ENCODE measurements around the gene SLC37A1.

SLC37A1 gene

GRCh38 chr21:42509244-42509643 lies 4.4 kb upstream of the SLC37A1 start:
- DNase-seq, result no peak

- no peak for DNase-seq
Observed at GRCh38 chr21:42512346-42513034, 1.2 kb upstream of the SLC37A1 start.

GRCh38 chr21:42513985-42514882 lies 582 bp downstream of the SLC37A1 start:
- no peak for DNase-seq

GRCh38 chr21:42514883-42515228 lies 1.2 kb downstream of the SLC37A1 start:
- no peak for DNase-seq

- DNase-seq, result no peak
Observed at GRCh38 chr21:42515708-42516502, 2.3 kb downstream of the SLC37A1 start.

GRCh38 chr21:42518215-42518614 lies 4.6 kb downstream of the SLC37A1 start:
- no peak for DNase-seq

- no peak for DNase-seq
Observed at GRCh38 chr21:42518626-42519025, 5.0 kb downstream of the SLC37A1 start.

- DNase-seq, result no peak
Observed at GRCh38 chr21:42520628-42521253, 7.1 kb downstream of the SLC37A1 start.

GRCh38 chr21:42521384-42521783 lies 7.7 kb downstream of the SLC37A1 start:
- DNase-seq, result no peak

GRCh38 chr21:42521805-42522204 lies 8.2 kb downstream of the SLC37A1 start:
- DNase-seq, result no peak

- DNase-seq, result no peak
Observed at GRCh38 chr21:42522271-42522670, 8.6 kb downstream of the SLC37A1 start.

- no peak for DNase-seq
Observed at GRCh38 chr21:42522771-42523170, 9.1 kb downstream of the SLC37A1 start.

- DNase-seq, result no peak
Observed at GRCh38 chr21:42523211-42523610, 9.6 kb downstream of the SLC37A1 start.

GRCh38 chr21:42523941-42524340 lies 10.3 kb downstream of the SLC37A1 start:
- DNase-seq, result no peak

GRCh38 chr21:42524341-42525028 lies 10.8 kb downstream of the SLC37A1 start:
- DNase-seq, result peak; percentile 90

- DNase-seq, result no peak
Observed at GRCh38 chr21:42525029-42525581, 11.5 kb downstream of the SLC37A1 start.

GRCh38 chr21:42525676-42526378 lies 12.2 kb downstream of the SLC37A1 start:
- no peak for DNase-seq

- DNase-seq, result no peak
Observed at GRCh38 chr21:42526379-42526727, 12.7 kb downstream of the SLC37A1 start.

GRCh38 chr21:42527127-42527488 lies 13.5 kb downstream of the SLC37A1 start:
- DNase-seq, result no peak

- no peak for DNase-seq
Observed at GRCh38 chr21:42527489-42528158, 14.0 kb downstream of the SLC37A1 start.

- no peak for DNase-seq
Observed at GRCh38 chr21:42530167-42530518, 16.5 kb downstream of the SLC37A1 start.

Measured in NCI-H2107 (cell line).